IPS-18c (cell line): Measurements from ENCODE around the gene CBLB.
"Not testable (repeated sequence)": the region's sequence is repeated elsewhere in the genome, so short reads cannot be mapped to it uniquely, and the experiment has no call there.

Experiments
- H3K4me3 ChIP-seq: 2 replicates; pipeline ENCODE4 v1.7.0; 2013; ENCODE audit warnings: low read depth, mild to moderate bottlenecking, low read length, moderate library complexity; ENCODE audit not compliant: insufficient read depth
- H3K9me3 ChIP-seq: one replicate; pipeline ENCODE4 v1.6.1; 2013; ENCODE audit warnings: mild to moderate bottlenecking, low read length, moderate library complexity; ENCODE audit not compliant: control insufficient read depth, insufficient read depth

The CBLB gene

GRCh38 chr3:105834768-105835167 is 34.0 kb downstream of the CBLB start:
- Histone ChIP-seq H3K9me3 (no peaks in the 10 kb centered on the region), H3K4me3 (no peak overlapping the region)

- Histone ChIP-seq H3K4me3 (no peak overlapping the region), H3K9me3 (no peaks in the 10 kb centered on the region)
Observed at GRCh38 chr3:105832644-105833043, 36.2 kb downstream of the CBLB start.

GRCh38 chr3:105830836-105831235 is 38.0 kb downstream of the CBLB start:
- Histone ChIP-seq H3K4me3 (no peak overlapping the region), H3K9me3 (no peaks in the 10 kb centered on the region)

- Histone ChIP-seq H3K4me3 (no peak overlapping the region), H3K9me3 (no peaks in the 10 kb centered on the region)
Observed at GRCh38 chr3:105829871-105830622, 38.8 kb downstream of the CBLB start.

GRCh38 chr3:105829229-105829628 is 39.6 kb downstream of the CBLB start:
- Histone ChIP-seq H3K4me3 (no peak overlapping the region), H3K9me3 (no peaks in the 10 kb centered on the region)

- Histone ChIP-seq H3K9me3 (no peaks in the 10 kb centered on the region), H3K4me3 (no peak overlapping the region)
Observed at GRCh38 chr3:105828703-105829102, 40.1 kb downstream of the CBLB start.

GRCh38 chr3:105827959-105828358 is 40.9 kb downstream of the CBLB start:
- Histone ChIP-seq H3K9me3 (no peaks in the 10 kb centered on the region), H3K4me3 (no peak overlapping the region)

GRCh38 chr3:105826778-105827634 is 41.8 kb downstream of the CBLB start:
- Histone ChIP-seq H3K4me3 (no peak overlapping the region), H3K9me3 (no peaks in the 10 kb centered on the region)

GRCh38 chr3:105824129-105824528 is 44.7 kb downstream of the CBLB start:
- H3K9me3 ChIP-seq, result peaks cover 5% of the 10 kb centered on the region
- H3K4me3 ChIP-seq, result no peak overlapping the region

- Histone ChIP-seq H3K4me3 (no peak overlapping the region), H3K9me3 (peaks cover 5% of the 10 kb centered on the region)
Observed at GRCh38 chr3:105823149-105823867, 45.5 kb downstream of the CBLB start.

- Histone ChIP-seq H3K4me3 (no peak overlapping the region), H3K9me3 (peaks cover 5% of the 10 kb centered on the region)
Observed at GRCh38 chr3:105822171-105823123, 46.4 kb downstream of the CBLB start.

- H3K4me3 ChIP-seq, result no peak overlapping the region
- H3K9me3 ChIP-seq, result peaks cover 5% of the 10 kb centered on the region
Observed at GRCh38 chr3:105821433-105821832, 47.4 kb downstream of the CBLB start.

- Histone ChIP-seq H3K4me3 (no peak overlapping the region), H3K9me3 (peaks cover 5% of the 10 kb centered on the region)
Observed at GRCh38 chr3:105816833-105817232, 52.0 kb downstream of the CBLB start.

- H3K4me3 ChIP-seq, H3K9me3 ChIP-seq: not testable (repeated sequence)
Observed at GRCh38 chr3:105815331-105815730, 53.5 kb downstream of the CBLB start.

- no peaks in the 10 kb centered on the region for H3K9me3 ChIP-seq
- H3K4me3 ChIP-seq, result no peak overlapping the region
Observed at GRCh38 chr3:105813710-105814109, 55.1 kb downstream of the CBLB start.

GRCh38 chr3:105812194-105812586 is 56.6 kb downstream of the CBLB start:
- H3K4me3 ChIP-seq, result no peak overlapping the region
- no peaks in the 10 kb centered on the region for H3K9me3 ChIP-seq
